SH-SY5Y (cell line): ENCODE measurements around the gene HPGD.

Experiments used
- GATA2 ChIP-seq: IDR thresholded peaks from 2 replicates; pipeline ENCODE4 v1.6.1; 2011; ENCODE audit warnings: mild to moderate bottlenecking, low read depth, low read length
- GATA3 ChIP-seq: IDR thresholded peaks from 2 replicates; pipeline ENCODE4 v1.6.1; 2011; ENCODE audit warnings: low read depth, mild to moderate bottlenecking, low read length, moderate library complexity

HPGD gene

GRCh38 chr4:174522183-174523024 is at the start of gene HPGD:
TSS of gene HPGD (minus strand) at chr4:174522488. CDS start at chr4:174522451, 37 bp downstream.
- TF ChIP-seq GATA2 (no peak), GATA3 (no peak)

- TF ChIP-seq GATA2 (no peak), GATA3 (no peak)
These were observed 42.2 kb upstream of the HPGD start for GRCh38 chr4:174564529-174564928.

GRCh38 chr4:174563399-174563798 is 41.1 kb upstream of the HPGD start:
- TF ChIP-seq GATA2 (no peak), GATA3 (no peak)

GRCh38 chr4:174561560-174561959 is 39.3 kb upstream of the HPGD start:
- TF ChIP-seq GATA2 (no peak), GATA3 (no peak)

- TF ChIP-seq GATA3 (no peak), GATA2 (no peak)
These were observed 37.6 kb upstream of the HPGD start for GRCh38 chr4:174559894-174560293.

- TF ChIP-seq GATA3: no peak
- TF ChIP-seq GATA2: no peak
These were observed 33.7 kb upstream of the HPGD start for GRCh38 chr4:174555789-174556630.

- TF ChIP-seq GATA3 (no peak), GATA2 (no peak)
These were observed 32.0 kb upstream of the HPGD start for GRCh38 chr4:174554231-174554728.

- TF ChIP-seq GATA3 (no peak), GATA2 (no peak)
These were observed 31.5 kb upstream of the HPGD start for GRCh38 chr4:174553828-174554227.

- no peak for TF ChIP-seq GATA2
- TF ChIP-seq GATA3: no peak
These were observed 30.7 kb upstream of the HPGD start for GRCh38 chr4:174553031-174553430.

GRCh38 chr4:174550541-174550940 is 28.3 kb upstream of the HPGD start:
- TF ChIP-seq GATA3: no peak
- no peak for TF ChIP-seq GATA2

GRCh38 chr4:174549721-174550120 is 27.4 kb upstream of the HPGD start:
- TF ChIP-seq GATA2 (no peak), GATA3 (no peak)

- TF ChIP-seq GATA2 (no peak), GATA3 (no peak)
These were observed 23.0 kb upstream of the HPGD start for GRCh38 chr4:174545268-174545667.

- no peak for TF ChIP-seq GATA3
- no peak for TF ChIP-seq GATA2
These were observed 22.2 kb upstream of the HPGD start for GRCh38 chr4:174544496-174544895.

GRCh38 chr4:174540175-174540574 is 17.9 kb upstream of the HPGD start:
- TF ChIP-seq GATA2: no peak

GRCh38 chr4:174539571-174539970 is 17.3 kb upstream of the HPGD start:
- TF ChIP-seq GATA3 (no peak), GATA2 (no peak)

GRCh38 chr4:174538876-174539250 is 16.6 kb upstream of the HPGD start:
- TF ChIP-seq GATA3: no peak
- TF ChIP-seq GATA2: no peak
